Measurements from ENCODE around the gene OR52H1. TPM values are rescaled to one million over a fixed set of nuclear protein-coding genes. Genes with fewer than 3 reads are reported as not detected.

Gene OR52H1
- total and polyA plus RNA-seq, 2 of the 4 experiments (the other 2 are of a cell fraction), result 0.18 TPM; not detected in 1

Other genes starting within 250 kb of the OR52H1 start
- not detected in 2 replicates for gene OR51B4, start 246.6 kb downstream of the OR52H1 start, total RNA-seq (2012; rRNA removed)
- gene OR51B4, start 246.6 kb downstream of the OR52H1 start, polyA plus RNA-seq (2012; rRNA removed), result 0.11 TPM in 1 of 2 replicates, not detected in the other
- gene OR51B2, start 224.2 kb downstream of the OR52H1 start, total RNA-seq (2012; rRNA removed), result not detected in 2 replicates
- not detected in 2 replicates for gene OR51B2, start 224.2 kb downstream of the OR52H1 start, polyA plus RNA-seq (2012; rRNA removed)
- 0.54 and 0.56 TPM in 2 replicates for gene OR51B5, start 205.0 kb downstream of the OR52H1 start, total RNA-seq (2012; rRNA removed)
- gene OR51B5, start 205.0 kb downstream of the OR52H1 start, polyA plus RNA-seq (2012; rRNA removed), result 0.09 and 0.29 TPM in 2 replicates
- gene OR51B6, start 197.0 kb downstream of the OR52H1 start, total RNA-seq (2012; rRNA removed), result not detected in 2 replicates
- not detected in 2 replicates for gene OR51B6, start 197.0 kb downstream of the OR52H1 start, polyA plus RNA-seq (2012; rRNA removed)
- 0.54 and 0.56 TPM in 2 replicates for gene OR51M1, start 164.7 kb downstream of the OR52H1 start, total RNA-seq (2012; rRNA removed)
- gene OR51M1, start 164.7 kb downstream of the OR52H1 start, polyA plus RNA-seq (2012; rRNA removed), result 0.67 and 0.87 TPM in 2 replicates
- gene OR51Q1, start 126.4 kb downstream of the OR52H1 start, total RNA-seq (2012; rRNA removed), result not detected in 2 replicates
- gene OR51Q1, start 126.4 kb downstream of the OR52H1 start, polyA plus RNA-seq (2012; rRNA removed), result not detected in 2 replicates
- not detected in 2 replicates for gene OR51I1, start 107.0 kb downstream of the OR52H1 start, total RNA-seq (2012; rRNA removed)
- gene OR51I1, start 107.0 kb downstream of the OR52H1 start, polyA plus RNA-seq (2012; rRNA removed), result not detected in 2 replicates
- gene OR51I2, start 99.2 kb downstream of the OR52H1 start, total RNA-seq (2012; rRNA removed), result not detected in 2 replicates
- gene OR51I2, start 99.2 kb downstream of the OR52H1 start, polyA plus RNA-seq (2012; rRNA removed), result not detected in 2 replicates
- not detected in 2 replicates for gene OR52D1, start 59.9 kb downstream of the OR52H1 start, total RNA-seq (2012; rRNA removed)
- not detected in 2 replicates for gene OR52D1, start 59.9 kb downstream of the OR52H1 start, polyA plus RNA-seq (2012; rRNA removed)
- not detected in 2 replicates for gene UBQLN3, start 38.6 kb downstream of the OR52H1 start, total RNA-seq (2012; rRNA removed)
- not detected in 2 replicates for gene UBQLN3, start 38.6 kb downstream of the OR52H1 start, polyA plus RNA-seq (2012; rRNA removed)
- 0.18 TPM in 1 of 2 replicates, not detected in the other for gene UBQLNL, start 31.8 kb downstream of the OR52H1 start, total RNA-seq (2012; rRNA removed)
- gene UBQLNL, start 31.8 kb downstream of the OR52H1 start, polyA plus RNA-seq (2012; rRNA removed), result 0.47 and 0.48 TPM in 2 replicates
- not detected in 2 replicates for gene OR52B6, start 32.3 kb upstream of the OR52H1 start, total RNA-seq (2012; rRNA removed)
- not detected in 2 replicates for gene OR52B6, start 32.3 kb upstream of the OR52H1 start, polyA plus RNA-seq (2012; rRNA removed)
- 3.9 and 5.0 TPM in 2 replicates for gene TRIM6, start 48.1 kb upstream of the OR52H1 start, total RNA-seq (2012; rRNA removed)
- 3.7 and 4.7 TPM in 2 replicates for gene TRIM6, start 48.1 kb upstream of the OR52H1 start, polyA plus RNA-seq (2012; rRNA removed)
- gene TRIM34, start 76.5 kb upstream of the OR52H1 start, total RNA-seq (2012; rRNA removed), result 8.6 and 12.5 TPM in 2 replicates
- 5.3 and 6.1 TPM in 2 replicates for gene TRIM34, start 76.5 kb upstream of the OR52H1 start, polyA plus RNA-seq (2012; rRNA removed)
- 49.1 and 58.0 TPM in 2 replicates for gene TRIM5, start 136.5 kb upstream of the OR52H1 start, total RNA-seq (2012; rRNA removed)
- 26.3 and 32.6 TPM in 2 replicates for gene TRIM5, start 136.5 kb upstream of the OR52H1 start, polyA plus RNA-seq (2012; rRNA removed)
- 39.4 and 46.8 TPM in 2 replicates for gene TRIM22, start 141.2 kb upstream of the OR52H1 start, total RNA-seq (2012; rRNA removed)
- gene TRIM22, start 141.2 kb upstream of the OR52H1 start, polyA plus RNA-seq (2012; rRNA removed), result 30.4 and 43.6 TPM in 2 replicates
- not detected in 2 replicates for gene OR56B1, start 187.9 kb upstream of the OR52H1 start, total RNA-seq (2012; rRNA removed)
- gene OR56B1, start 187.9 kb upstream of the OR52H1 start, polyA plus RNA-seq (2012; rRNA removed), result not detected in 2 replicates
- not detected in 2 replicates for gene OR52N4, start 205.7 kb upstream of the OR52H1 start, total RNA-seq (2012; rRNA removed)
- gene OR52N4, start 205.7 kb upstream of the OR52H1 start, polyA plus RNA-seq (2012; rRNA removed), result not detected in 2 replicates
- not detected in 2 replicates for gene OR52N5, start 234.8 kb upstream of the OR52H1 start, total RNA-seq (2012; rRNA removed)
- gene OR52N5, start 234.8 kb upstream of the OR52H1 start, polyA plus RNA-seq (2012; rRNA removed), result not detected in 2 replicates
- gene OR52N1, start 242.7 kb upstream of the OR52H1 start, total RNA-seq (2012; rRNA removed), result not detected in 2 replicates
- gene OR52N1, start 242.7 kb upstream of the OR52H1 start, polyA plus RNA-seq (2012; rRNA removed), result not detected in 2 replicates

Measured in IMR-90 (cell line).